ENCODE data around the gene SELENOI.
"Not testable (repeated sequence)": the region's sequence is repeated elsewhere in the genome, so short reads cannot be mapped to it uniquely, and the experiment has no call there.

Gene SELENOI

DNA sequence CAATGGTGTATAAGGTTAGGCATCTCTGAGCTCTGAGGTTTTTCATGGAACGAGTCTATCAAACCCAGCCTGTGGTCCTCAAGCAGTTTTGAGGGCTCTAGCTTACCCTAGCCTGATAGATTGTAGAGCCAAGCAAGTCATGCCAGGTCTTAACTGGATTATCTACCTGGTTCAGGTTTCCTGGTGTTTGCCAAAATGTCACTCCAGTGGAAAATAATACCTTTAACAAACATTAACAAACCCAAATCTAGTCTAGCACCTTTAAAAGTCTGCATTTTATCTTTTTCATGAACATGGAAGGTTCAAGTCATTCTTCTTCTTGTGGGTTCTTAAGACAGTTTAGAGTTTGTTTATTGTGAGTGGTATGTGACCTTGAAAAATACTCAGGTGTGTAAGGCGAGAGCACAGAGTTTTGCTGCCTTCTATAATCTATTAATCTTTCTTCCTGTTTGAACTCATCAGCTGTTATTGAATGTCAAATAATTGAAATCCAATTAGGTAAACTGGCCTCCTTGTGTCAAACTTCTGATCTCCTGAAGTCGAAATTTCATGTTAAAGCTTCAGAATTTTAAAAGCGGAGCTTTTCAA lies 14.0 kb downstream of the SELENOI start:
- no peak for DNase-seq

GRCh38 chr2:26363323-26363722 lies 17.4 kb downstream of the SELENOI start:
- DNase-seq: no peak

DNA sequence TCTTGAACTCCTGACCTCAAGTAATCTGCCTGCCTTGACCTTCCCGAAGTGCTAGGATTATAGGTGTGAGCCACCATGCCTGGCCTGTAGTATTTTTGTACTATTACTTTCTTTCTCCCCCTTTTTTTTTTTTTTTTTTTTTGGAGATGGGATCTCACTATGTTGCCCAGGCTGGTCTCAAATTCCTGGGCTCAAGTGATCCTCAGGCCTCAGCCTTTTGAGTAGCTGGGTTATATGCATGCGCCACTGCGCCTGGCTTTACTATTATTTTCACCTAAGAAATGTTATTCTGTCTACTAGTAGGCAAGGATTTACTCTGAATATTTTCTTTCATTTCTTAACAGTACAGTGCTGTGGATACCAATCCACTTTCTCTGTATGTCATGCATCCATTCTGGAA lies 18.0 kb downstream of the SELENOI start:
- DNase-seq: no peak

DNA sequence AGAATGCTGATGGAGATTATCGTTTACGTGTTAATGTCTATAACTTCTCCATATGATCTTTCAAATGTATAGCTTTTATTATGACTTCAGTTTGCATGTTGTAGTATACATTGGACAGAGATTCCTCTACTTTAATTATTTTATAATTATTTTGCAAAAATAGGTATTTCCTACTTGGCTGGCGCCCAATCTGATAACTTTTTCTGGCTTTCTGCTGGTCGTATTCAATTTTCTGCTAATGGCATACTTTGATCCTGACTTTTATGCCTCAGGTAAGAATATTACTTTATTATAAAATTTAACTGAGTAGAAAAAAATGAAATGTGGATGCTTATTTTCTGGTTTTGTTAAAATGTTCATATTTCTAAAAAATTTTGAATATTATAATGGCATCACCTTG lies 18.7 kb downstream of the SELENOI start:
- no peak for DNase-seq

DNA sequence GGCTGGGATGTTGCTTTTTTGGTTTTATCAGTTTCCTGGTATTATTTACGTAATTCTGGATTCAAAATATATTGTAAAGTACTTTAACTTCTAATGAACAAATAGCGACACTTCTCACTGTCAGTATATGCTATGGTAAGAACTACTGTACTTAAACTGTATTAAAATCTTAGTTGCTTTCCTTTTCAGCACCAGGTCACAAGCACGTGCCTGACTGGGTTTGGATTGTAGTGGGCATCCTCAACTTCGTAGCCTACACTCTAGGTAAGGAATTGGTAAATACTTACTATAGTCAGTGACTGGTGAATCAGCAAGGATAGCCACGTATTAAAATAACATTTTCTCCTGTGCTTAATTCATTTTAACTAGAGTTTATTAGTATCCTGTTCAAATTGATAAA lies 21.0 kb downstream of the SELENOI start:
- no peak for DNase-seq

GRCh38 chr2:26369664-26370063 lies 23.7 kb downstream of the SELENOI start:
- DNase-seq: not testable (repeated sequence)

- not testable (repeated sequence) for DNase-seq
Observed at GRCh38 chr2:26370909-26371308, 25.0 kb downstream of the SELENOI start.

GRCh38 chr2:26376799-26377198 lies 30.9 kb downstream of the SELENOI start:
- DNase-seq: no peak

DNA sequence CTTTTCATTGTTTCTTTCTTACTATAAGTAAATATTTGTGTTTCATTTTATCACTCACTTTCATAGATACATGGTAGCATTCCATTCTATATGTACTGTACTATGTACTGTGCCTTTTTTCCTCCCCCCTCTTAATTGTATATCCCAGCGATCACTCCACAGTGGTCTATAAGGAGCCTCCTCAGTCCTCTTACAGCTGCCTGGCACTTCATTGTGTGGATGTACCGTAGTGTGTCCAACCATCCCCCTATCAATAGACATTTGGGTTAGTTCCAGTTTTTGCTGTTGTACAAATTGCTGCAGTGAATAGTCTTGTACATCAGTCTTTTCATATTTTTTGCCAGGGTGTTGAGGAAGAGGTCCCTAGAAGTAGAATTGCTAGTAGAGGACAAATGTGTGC lies 34.3 kb downstream of the SELENOI start:
- no peak for DNase-seq

GRCh38 chr2:26382564-26382963 lies 36.6 kb downstream of the SELENOI start:
- no peak for DNase-seq

DNA sequence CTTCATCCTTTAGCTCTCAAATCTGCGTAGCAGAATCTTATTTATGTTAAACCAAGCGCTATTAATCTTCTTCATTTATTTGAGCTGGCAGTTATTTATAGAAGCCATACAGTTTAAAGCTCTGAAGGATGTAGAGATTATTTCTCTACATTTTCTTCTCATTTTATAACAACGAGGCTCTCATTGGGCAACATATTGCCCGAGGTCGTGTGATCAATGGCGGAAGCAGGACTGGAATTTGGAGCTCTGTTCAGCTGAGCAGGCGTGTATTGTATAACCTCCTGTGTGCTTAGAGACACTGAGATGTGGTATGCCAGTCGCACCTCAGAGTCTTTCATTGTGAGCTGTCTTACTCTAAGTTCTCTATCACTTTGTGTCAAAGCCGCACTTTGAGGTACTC lies 38.2 kb downstream of the SELENOI start:
- no peak for DNase-seq

DNA sequence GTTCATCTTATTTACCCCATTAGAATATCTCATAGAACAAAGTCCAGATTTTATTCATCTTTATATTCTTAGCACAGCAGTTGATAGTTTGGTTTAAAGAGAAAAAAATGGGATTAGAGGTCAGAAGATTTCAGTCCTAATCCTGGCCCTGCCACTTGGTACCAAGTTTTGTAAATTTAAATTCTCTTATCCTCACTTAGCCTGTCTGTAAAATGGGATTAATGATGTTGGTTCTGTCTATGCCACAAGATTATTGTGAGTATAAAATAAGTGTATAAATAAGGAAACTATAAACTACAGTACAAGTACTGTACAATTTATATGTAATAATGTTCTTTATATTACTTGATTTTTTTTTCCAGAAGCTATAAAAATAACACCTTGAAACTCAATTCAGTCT lies 38.7 kb downstream of the SELENOI start:
- DNase-seq: no peak

DNA sequence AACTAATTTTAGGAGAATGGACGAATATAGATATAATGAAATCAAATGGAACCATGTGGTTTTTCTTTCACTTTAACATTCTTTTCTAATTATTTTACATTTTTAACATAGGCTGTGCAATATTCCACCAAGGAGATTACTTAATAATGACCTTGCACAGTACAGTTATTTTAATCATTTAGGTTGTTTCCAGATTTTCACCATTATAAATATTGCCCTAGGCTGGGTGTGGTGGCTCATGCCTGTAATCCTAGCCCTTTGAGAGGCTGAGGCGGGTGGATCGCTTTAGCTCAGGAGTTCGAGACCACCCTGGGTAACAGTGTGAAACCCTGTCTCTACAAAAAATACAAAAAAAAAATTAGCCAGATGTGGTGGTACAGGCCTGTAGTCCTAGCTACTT lies 41.2 kb downstream of the SELENOI start:
- DNase-seq: no peak

- no peak for DNase-seq
Observed at GRCh38 chr2:26394694-26395093, 48.8 kb downstream of the SELENOI start.

GRCh38 chr2:26395394-26395793 lies 49.5 kb downstream of the SELENOI start:
- DNase-seq: no peak

DNA sequence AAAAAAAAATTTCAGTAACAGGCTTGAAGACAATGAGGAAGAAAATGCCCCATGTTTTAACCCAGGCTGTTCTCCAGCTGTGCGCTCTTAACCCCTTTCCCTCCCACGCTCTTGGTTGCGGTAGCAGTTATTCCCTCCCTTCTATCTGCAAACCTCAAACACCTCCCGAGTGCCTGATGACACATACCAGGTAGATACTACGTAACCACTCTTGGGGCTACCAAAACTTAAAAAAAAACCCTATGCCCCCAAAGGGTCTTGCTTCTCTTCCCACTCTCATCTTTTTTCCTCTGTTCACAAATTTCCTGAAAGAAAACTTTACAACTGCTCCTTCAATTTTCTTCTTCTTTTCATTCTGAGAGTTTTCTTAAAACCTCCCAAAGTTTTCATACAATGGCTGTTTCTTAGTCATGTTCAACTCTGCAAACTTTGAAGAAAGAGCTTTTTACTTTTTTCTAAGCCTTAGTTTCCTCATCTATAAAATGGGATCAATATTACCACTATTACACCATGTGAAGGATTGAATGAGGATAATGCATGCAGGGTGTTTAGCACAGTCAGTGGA lies 50.9 kb downstream of the SELENOI start:
- DNase-seq: peak; percentile 63

DNA sequence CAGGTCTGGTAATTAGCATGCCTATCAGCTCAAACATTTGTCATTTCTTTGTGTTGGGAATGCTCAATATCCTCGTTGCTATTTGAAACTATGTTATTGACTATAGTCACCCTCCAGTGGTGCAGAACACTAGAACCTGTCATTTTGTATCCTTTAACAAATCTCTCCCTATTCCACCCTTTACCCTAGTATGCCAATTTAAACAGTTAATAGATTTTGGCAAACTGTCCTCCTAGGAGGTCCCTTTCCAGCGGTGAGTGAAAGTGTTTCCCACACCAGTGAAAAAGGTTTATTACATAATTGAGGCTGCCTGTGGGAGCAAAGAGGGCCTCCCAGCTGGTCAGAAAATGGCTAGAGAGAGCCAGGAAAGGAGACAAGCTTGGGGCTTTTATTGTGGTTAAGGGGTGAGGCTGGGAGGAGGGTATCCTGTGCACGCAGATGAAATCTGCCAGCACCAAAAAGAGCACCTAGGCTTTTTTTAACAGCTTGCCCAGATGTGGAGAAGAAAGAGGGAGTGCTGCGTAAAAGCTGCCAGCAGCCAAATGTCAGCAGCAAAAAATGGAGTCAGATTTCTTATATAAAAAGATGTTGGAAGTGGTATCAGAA lies 53.9 kb downstream of the SELENOI start:
- no peak for DNase-seq

- DNase-seq: no peak
Observed at GRCh38 chr2:26400723-26401122, 54.8 kb downstream of the SELENOI start.

- DNase-seq: peak; percentile 56
Observed at GRCh38 chr2:26401739-26402541, 56.0 kb downstream of the SELENOI start, which contains the start of gene DRC1. Gene DRC1, plus strand, starts transcription at chr2:26401920. Its CDS starts 70 bp downstream, at chr2:26401990.

DNA sequence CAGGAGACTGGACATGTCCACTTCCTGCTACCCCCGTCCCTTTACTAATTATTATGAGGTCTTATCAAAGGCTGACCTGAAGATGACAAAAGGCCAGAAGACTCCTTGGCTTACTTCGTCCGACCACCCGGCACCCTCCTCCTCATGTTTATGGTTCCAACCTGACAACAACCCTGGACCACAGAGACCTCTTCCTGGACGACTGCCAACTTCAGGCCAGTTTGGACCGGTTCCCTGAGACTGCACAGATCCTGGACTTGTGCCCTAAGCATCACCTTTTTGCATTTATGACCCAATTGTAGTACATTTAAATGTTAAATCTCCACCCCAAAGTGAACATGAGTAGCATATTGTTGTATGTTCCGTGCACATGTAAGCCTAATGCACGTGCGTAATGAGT lies 61.6 kb downstream of the SELENOI start:
- DNase-seq: no peak

- no peak for DNase-seq
Observed at GRCh38 chr2:26409785-26410184, 63.8 kb downstream of the SELENOI start.

GRCh38 chr2:26410764-26411243 lies 64.9 kb downstream of the SELENOI start:
- DNase-seq: no peak

DNA sequence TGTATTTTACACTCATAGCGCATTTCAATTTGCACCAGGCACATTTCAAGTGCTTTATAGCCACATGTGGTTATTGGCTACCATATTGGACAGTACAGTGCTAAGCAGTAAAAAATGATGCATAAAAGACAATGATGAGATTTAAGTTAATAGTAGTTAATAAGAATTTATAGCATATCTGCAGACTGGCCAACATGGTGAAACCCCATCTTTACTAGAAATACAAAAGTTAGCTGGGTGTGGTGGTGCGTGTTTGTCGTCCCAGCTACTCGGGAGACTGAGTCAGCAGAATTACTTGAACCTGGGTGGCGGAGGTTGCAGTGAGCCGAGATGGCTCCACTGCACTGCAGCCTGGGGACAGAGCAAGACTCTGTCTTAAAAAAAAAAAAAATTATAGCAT lies 65.5 kb downstream of the SELENOI start:
- no peak for DNase-seq
